WTC11 (cell line): ENCODE data around the gene RCVRN. TPM values are rescaled to one million over a fixed set of nuclear protein-coding genes. Genes with fewer than 3 reads are reported as not detected.

ENCODE experiments used
- ATAC-seq: fragments of 200-7000 bp; cut with Tn5 transposase; 2 replicates; pipeline ENCODE4 v1.10.0; 2021; ENCODE audit warnings: mild to moderate bottlenecking, moderate library complexity
- CTCF ChIA-PET: fragments of 300-600 bp; sonication (Branson Sonifier 250); formaldehyde crosslinking; loops from one replicate; lab custom pipeline; 2021; ENCODE audit warnings: antibody characterized with exemption; lab: Charles Lee
- POLR2A ChIA-PET: fragments of 350-600 bp; sonication (Branson Sonifier 250); formaldehyde crosslinking; loops from one replicate; lab custom pipeline; 2021; ENCODE audit warnings: antibody characterized with exemption; lab: Charles Lee
- DNase-seq: peaks from one replicate; pipeline ENCODE4 v3.0.0; 2021; ENCODE audit warnings: low spot score
- H3K27ac Mint-ChIP-seq: 2 replicates; pipeline ENCODE4 v1.8.0; 2021; ENCODE audit warnings: mixed read lengths
- H3K27me3 Mint-ChIP-seq: 2 replicates; pipeline ENCODE4 v1.8.0; 2021; ENCODE audit warnings: low read depth, mild to moderate bottlenecking, moderate library complexity, mixed read lengths
- H3K36me3 Mint-ChIP-seq: 2 replicates; pipeline ENCODE4 v1.8.0; 2021; ENCODE audit warnings: mixed read lengths
- H3K4me1 Mint-ChIP-seq: 2 replicates; pipeline ENCODE4 v1.8.0; 2022; ENCODE audit warnings: mixed read lengths
- H3K4me3 Mint-ChIP-seq: 2 replicates; pipeline ENCODE4 v1.8.0; 2021; ENCODE audit warnings: mild to moderate bottlenecking, moderate library complexity, mixed read lengths
- H3K9me3 Mint-ChIP-seq: 2 replicates; pipeline ENCODE4 v1.8.0; 2021; ENCODE audit warnings: mixed read lengths
- CTCF ChIP-seq: fragments of 200-600 bp; IDR thresholded peaks from 2 replicates; pipeline ENCODE4 v1.8.0; 2022; ENCODE audit warnings: antibody characterized with exemption
- FOXK1 ChIP-seq: sonication (generic); formaldehyde crosslinking; IDR thresholded peaks from 2 replicates; pipeline ENCODE4 v1.8.0; 2022; ENCODE audit warnings: mild to moderate bottlenecking, moderate library complexity, missing genetic modification reagents
- FOXP1 ChIP-seq: sonication (generic); formaldehyde crosslinking; IDR thresholded peaks from 2 replicates; pipeline ENCODE4 v1.8.0; 2022; ENCODE audit warnings: missing genetic modification reagents, mild to moderate bottlenecking, moderate library complexity, borderline replicate concordance
- GRHL2 ChIP-seq: fragments of 250-450 bp; sonication (Bioruptor Pico); IDR thresholded peaks from 2 replicates; pipeline ENCODE4 v1.8.0; 2022; ENCODE audit warnings: mild to moderate bottlenecking, moderate library complexity; ENCODE audit not compliant: insufficient replicate concordance, severe bottlenecking
- MLX ChIP-seq: sonication (generic); formaldehyde crosslinking; IDR thresholded peaks from 2 replicates; pipeline ENCODE4 v1.8.1; 2023; ENCODE audit warnings: mild to moderate bottlenecking, missing genetic modification reagents, moderate library complexity
- OVOL2 ChIP-seq: fragments of 250-450 bp; sonication (Bioruptor Pico); IDR thresholded peaks from 2 replicates; pipeline ENCODE4 v1.9.0; 2021; ENCODE audit warnings: mild to moderate bottlenecking, borderline replicate concordance
- SP1 ChIP-seq: sonication (generic); formaldehyde crosslinking; conservative IDR thresholded peaks from 2 replicates; pipeline ENCODE4 v1.8.1; 2022; ENCODE audit warnings: missing genetic modification reagents
- STAT6 ChIP-seq: sonication (generic); formaldehyde crosslinking; conservative IDR thresholded peaks from 2 replicates; pipeline ENCODE4 v1.8.1; 2023; ENCODE audit warnings: mild to moderate bottlenecking, low read depth, missing genetic modification reagents, moderate library complexity
- TCF7 ChIP-seq: sonication (generic); formaldehyde crosslinking; IDR thresholded peaks from 2 replicates; pipeline ENCODE4 v1.8.0; 2022; ENCODE audit warnings: mild to moderate bottlenecking, low read depth, missing genetic modification reagents, moderate library complexity
- TEAD1 ChIP-seq: sonication (generic); formaldehyde crosslinking; IDR thresholded peaks from 2 replicates; pipeline ENCODE4 v1.8.0; 2022; ENCODE audit warnings: mild to moderate bottlenecking, missing genetic modification reagents
- ZNF232 ChIP-seq: sonication (generic); formaldehyde crosslinking; IDR thresholded peaks from 2 replicates; pipeline ENCODE4 v1.8.0; 2022; ENCODE audit warnings: mild to moderate bottlenecking, missing genetic modification reagents
- ZNF396 ChIP-seq: fragments of 250-450 bp; sonication (Bioruptor Pico); IDR thresholded peaks from 2 replicates; pipeline ENCODE4 v1.8.0; 2021; ENCODE audit warnings: mild to moderate bottlenecking, moderate library complexity, borderline replicate concordance
- ZSCAN18 ChIP-seq: fragments of 250-450 bp; sonication (Bioruptor Pico); IDR thresholded peaks from 2 replicates; pipeline ENCODE4 v2.1.2; 2022; ENCODE audit warnings: mild to moderate bottlenecking, moderate library complexity
- total RNA-seq: library from RNA; stranded (reverse); gene quantifications from 3 replicates; pipeline ENCODE4 v1.2.3, GENCODE V29; 2021
- TF ChIP-seq, protein P1 (sequence below): fragments of 250-450 bp; sonication (Bioruptor Pico); conservative IDR thresholded peaks from 2 replicates; pipeline ENCODE4 v1.9.0; 2021; ENCODE audit warnings: mild to moderate bottlenecking
- TF ChIP-seq, protein P2 (sequence below): sonication (generic); formaldehyde crosslinking; IDR thresholded peaks from 2 replicates; pipeline ENCODE4 v1.8.1; 2022; ENCODE audit warnings: low read depth, mild to moderate bottlenecking, moderate library complexity, missing genetic modification reagents, borderline replicate concordance
- TF ChIP-seq, protein P3 (sequence below): sonication (generic); formaldehyde crosslinking; IDR thresholded peaks from 2 replicates; pipeline ENCODE4 v1.8.1; 2022; ENCODE audit warnings: missing genetic modification reagents, borderline replicate concordance

Gene RCVRN
- total RNA-seq, 1 experiment from 2014 or later: not detected

- Mint-ChIP-seq H3K27ac (no peak overlapping the region), H3K4me1 (no peaks in the 10 kb centered on the region), H3K4me3 (no peak overlapping the region), H3K27me3 (no peaks in the 10 kb centered on the region), H3K9me3 (peaks cover 10% of the 10 kb centered on the region; the same call in 1 of the 2 replicates), H3K36me3 (peaks cover 5% of the 10 kb centered on the region; the same call in 1 of the 2 replicates)
- TF ChIP-seq FOXP1 (CRISPR knock-in tag) (no peak), OVOL2 (CRISPR knock-in tag) (no peak), FOXK1 (no peak), STAT6 (CRISPR knock-in tag) (no peak), MLX (CRISPR knock-in tag) (no peak), CTCF (no peak), ZSCAN18 (CRISPR knock-in tag) (no peak), ZNF396 (CRISPR knock-in tag) (no peak)
- TF ChIP-seq, protein P1, sequence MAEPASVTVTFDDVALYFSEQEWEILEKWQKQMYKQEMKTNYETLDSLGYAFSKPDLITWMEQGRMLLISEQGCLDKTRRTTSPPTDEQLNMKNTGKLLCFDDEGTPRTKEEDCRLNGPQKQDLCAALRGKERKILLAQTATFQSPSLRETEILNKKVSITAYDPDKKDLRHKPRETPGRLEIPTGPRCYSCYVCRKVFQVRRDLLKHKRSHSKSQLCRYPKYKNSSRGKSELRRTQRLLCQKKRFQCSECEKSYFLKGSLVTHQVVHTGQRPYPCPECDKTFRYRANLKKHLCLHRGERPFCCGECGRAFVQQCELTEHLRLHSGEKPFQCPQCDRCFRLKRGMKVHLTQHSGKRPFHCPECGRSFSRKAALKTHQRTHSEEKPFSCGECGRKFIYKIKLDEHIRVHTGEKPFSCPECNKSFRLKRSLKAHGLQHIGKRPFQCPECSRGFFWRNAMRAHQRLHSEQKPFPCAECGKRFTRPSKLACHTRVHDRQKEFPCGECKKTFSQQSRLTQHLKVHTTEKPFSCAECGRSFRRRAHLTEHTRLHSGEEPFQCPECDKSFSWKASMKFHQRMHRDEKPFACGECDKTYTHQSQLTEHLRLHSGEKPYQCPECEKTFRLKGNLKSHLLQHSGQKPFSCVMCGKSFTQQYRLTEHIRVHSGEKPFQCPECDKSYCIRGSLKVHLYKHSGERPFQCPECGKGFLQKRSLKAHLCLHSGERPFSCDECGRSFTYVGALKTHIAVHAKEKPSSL (CRISPR knock-in tag): no peak
- TF ChIP-seq, protein P2, sequence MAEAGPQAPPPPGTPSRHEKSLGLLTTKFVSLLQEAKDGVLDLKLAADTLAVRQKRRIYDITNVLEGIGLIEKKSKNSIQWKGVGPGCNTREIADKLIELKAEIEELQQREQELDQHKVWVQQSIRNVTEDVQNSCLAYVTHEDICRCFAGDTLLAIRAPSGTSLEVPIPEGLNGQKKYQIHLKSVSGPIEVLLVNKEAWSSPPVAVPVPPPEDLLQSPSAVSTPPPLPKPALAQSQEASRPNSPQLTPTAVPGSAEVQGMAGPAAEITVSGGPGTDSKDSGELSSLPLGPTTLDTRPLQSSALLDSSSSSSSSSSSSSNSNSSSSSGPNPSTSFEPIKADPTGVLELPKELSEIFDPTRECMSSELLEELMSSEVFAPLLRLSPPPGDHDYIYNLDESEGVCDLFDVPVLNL: no peak
- ATAC-seq (no peak), DNase-seq (no peak)
- CTCF ChIA-PET: interaction anchor here (1.4 kb wide), 1 partner anchor 44 kb away, joined by 5 read pairs; no protein-coding TSS in a partner anchor
- POLR2A ChIA-PET: no interaction called here
These were observed 32.8 kb upstream of the RCVRN start for GRCh38 chr17:9937901-9938300.

- Mint-ChIP-seq H3K4me3 (no peak overlapping the region), H3K4me1 (no peaks in the 10 kb centered on the region), H3K27me3 (no peaks in the 10 kb centered on the region), H3K9me3 (peaks cover 10% of the 10 kb centered on the region; the same call in 1 of the 2 replicates), H3K36me3 (peaks cover 5% of the 10 kb centered on the region; the same call in 1 of the 2 replicates), H3K27ac (no peak overlapping the region)
- POLR2A ChIA-PET: no interaction called here
- DNase-seq (no peak), ATAC-seq (no peak)
- TF ChIP-seq, protein P3, sequence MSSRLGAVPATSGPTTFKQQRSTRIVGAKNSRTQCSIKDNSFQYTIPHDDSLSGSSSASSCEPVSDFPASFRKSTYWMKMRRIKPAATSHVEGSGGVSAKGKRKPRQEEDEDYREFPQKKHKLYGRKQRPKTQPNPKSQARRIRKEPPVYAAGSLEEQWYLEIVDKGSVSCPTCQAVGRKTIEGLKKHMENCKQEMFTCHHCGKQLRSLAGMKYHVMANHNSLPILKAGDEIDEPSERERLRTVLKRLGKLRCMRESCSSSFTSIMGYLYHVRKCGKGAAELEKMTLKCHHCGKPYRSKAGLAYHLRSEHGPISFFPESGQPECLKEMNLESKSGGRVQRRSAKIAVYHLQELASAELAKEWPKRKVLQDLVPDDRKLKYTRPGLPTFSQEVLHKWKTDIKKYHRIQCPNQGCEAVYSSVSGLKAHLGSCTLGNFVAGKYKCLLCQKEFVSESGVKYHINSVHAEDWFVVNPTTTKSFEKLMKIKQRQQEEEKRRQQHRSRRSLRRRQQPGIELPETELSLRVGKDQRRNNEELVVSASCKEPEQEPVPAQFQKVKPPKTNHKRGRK (CRISPR knock-in tag): no peak
- TF ChIP-seq TEAD1 (CRISPR knock-in tag) (no peak), SP1 (CRISPR knock-in tag) (no peak), GRHL2 (no peak), ZNF232 (CRISPR knock-in tag) (no peak), TCF7 (CRISPR knock-in tag) (no peak)
- CTCF ChIA-PET: interaction anchor here (1.1 to 1.4 kb wide), 2 partner anchors 9 to 45 kb away, joined by 4 to 5 read pairs; no protein-coding TSS in a partner anchor
These were observed 32.2 kb upstream of the RCVRN start for GRCh38 chr17:9937241-9937761.
